ENCODE results near the gene MCC.

GRCh38 chr5:113523168-113523567, 34.9 kb upstream of the MCC start:
- TF ChIP-seq, protein P1, sequence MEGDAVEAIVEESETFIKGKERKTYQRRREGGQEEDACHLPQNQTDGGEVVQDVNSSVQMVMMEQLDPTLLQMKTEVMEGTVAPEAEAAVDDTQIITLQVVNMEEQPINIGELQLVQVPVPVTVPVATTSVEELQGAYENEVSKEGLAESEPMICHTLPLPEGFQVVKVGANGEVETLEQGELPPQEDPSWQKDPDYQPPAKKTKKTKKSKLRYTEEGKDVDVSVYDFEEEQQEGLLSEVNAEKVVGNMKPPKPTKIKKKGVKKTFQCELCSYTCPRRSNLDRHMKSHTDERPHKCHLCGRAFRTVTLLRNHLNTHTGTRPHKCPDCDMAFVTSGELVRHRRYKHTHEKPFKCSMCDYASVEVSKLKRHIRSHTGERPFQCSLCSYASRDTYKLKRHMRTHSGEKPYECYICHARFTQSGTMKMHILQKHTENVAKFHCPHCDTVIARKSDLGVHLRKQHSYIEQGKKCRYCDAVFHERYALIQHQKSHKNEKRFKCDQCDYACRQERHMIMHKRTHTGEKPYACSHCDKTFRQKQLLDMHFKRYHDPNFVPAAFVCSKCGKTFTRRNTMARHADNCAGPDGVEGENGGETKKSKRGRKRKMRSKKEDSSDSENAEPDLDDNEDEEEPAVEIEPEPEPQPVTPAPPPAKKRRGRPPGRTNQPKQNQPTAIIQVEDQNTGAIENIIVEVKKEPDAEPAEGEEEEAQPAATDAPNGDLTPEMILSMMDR (IDR thresholded peaks at IDR 0.05; ENCODE audit: insufficient read depth, low read length) = no peak
- no peak for TF ChIP-seq GABPA (IDR thresholded peaks at IDR 0.05; ENCODE audit: low read depth)
